CD4-positive, alpha-beta T cell treated with Interleukin-6 for 4 hours (primary cell): ENCODE measurements around the gene PPIL3.
A peak's percentile ranks its signal among the peaks of the same experiment; 100 is the strongest.
"Not testable (repeated sequence)": the region's sequence is repeated elsewhere in the genome, so short reads cannot be mapped to it uniquely, and the experiment has no call there.

ENCODE experiments used
- DNase-seq: peaks from one replicate; pipeline ENCODE4 v3.0.0-alpha.2; 2020; ENCODE audit warnings: mixed read lengths

The PPIL3 gene

GRCh38 chr2:200888704-200889625 lies at the start of gene PPIL3, which contains the start of gene NIF3L1:
PPIL3 (minus strand) TSS chr2:200889077; CDS start chr2:200887615, 1,462 bp downstream.
NIF3L1 (plus strand) TSS chr2:200889371; CDS start chr2:200891944, 2,573 bp downstream.
- peak; percentile 97 for DNase-seq

GRCh38 chr2:200930947-200931626 lies 42.2 kb upstream of the PPIL3 start:
- no peak for DNase-seq

- no peak for DNase-seq
Observed at GRCh38 chr2:200929334-200930249, 40.7 kb upstream of the PPIL3 start.

- no peak for DNase-seq
Observed at GRCh38 chr2:200922439-200922838, 33.6 kb upstream of the PPIL3 start.

GRCh38 chr2:200913654-200914053 lies 24.8 kb upstream of the PPIL3 start:
- DNase-seq: no peak

GRCh38 chr2:200909958-200910357 lies 21.1 kb upstream of the PPIL3 start:
- DNase-seq: no peak

- DNase-seq: peak; percentile 57
Observed at GRCh38 chr2:200905618-200906296, 16.9 kb upstream of the PPIL3 start.

GRCh38 chr2:200901459-200902072 lies 12.7 kb upstream of the PPIL3 start:
- DNase-seq: peak; percentile 76

GRCh38 chr2:200899482-200899881 lies 10.6 kb upstream of the PPIL3 start:
- no peak for DNase-seq

- not testable (repeated sequence) for DNase-seq
Observed at GRCh38 chr2:200881715-200882249, 7.1 kb downstream of the PPIL3 start.

GRCh38 chr2:200878289-200878880 lies 10.5 kb downstream of the PPIL3 start:
- DNase-seq: no peak

- no peak for DNase-seq
Observed at GRCh38 chr2:200877443-200877842, 11.4 kb downstream of the PPIL3 start.

GRCh38 chr2:200873560-200873959 lies 15.3 kb downstream of the PPIL3 start:
- no peak for DNase-seq

GRCh38 chr2:200871151-200871550 lies 17.7 kb downstream of the PPIL3 start:
- no peak for DNase-seq

- DNase-seq: no peak
Observed at GRCh38 chr2:200869014-200869413, 19.9 kb downstream of the PPIL3 start.

GRCh38 chr2:200864176-200865034 lies 24.5 kb downstream of the PPIL3 start, which contains the start of gene CLK1:
CLK1 (minus strand) TSS chr2:200864658; CDS start chr2:200861862, 2,796 bp downstream.
- DNase-seq: peak; percentile 98

GRCh38 chr2:200863782-200864175 lies 25.1 kb downstream of the PPIL3 start:
- DNase-seq: peak; percentile 21

- DNase-seq: peak; percentile 47
Observed at GRCh38 chr2:200862532-200863000, 26.3 kb downstream of the PPIL3 start.

- no peak for DNase-seq
Observed at GRCh38 chr2:200861617-200862155, 27.2 kb downstream of the PPIL3 start.
